ENCODE measurements around the gene GPATCH4. TPM values are rescaled to one million over a fixed set of nuclear protein-coding genes. Genes with fewer than 3 reads are reported as not detected.

Gene GPATCH4
- total RNA-seq, 1 donor from 2014 or later, result 30.7 TPM

DNA sequence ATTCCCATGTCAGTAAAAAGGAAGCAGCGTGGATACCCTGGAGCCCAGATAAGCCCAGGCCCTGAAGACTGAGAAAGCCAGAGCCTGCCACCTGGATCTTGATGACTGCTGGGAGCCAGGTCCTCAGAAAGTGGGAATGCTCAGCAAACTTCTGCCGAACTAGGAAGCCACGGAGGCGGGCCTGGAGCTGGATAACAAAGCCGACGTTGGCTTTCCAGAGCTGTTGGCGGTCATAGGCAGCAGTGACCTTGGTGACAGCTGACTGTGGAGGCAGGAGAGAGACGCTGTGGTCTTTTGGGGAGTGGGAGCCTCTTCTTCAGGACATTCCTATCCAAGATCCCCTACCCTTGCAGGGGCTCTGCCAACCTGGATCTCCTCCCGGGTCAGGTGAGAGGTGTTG lies 53.3 kb downstream of the GPATCH4 start:
- Mint-ChIP-seq H3K9me3 (no peaks in the 10 kb centered on the region), H3K4me3 (no peak overlapping the region), H3K27me3 (no peaks in the 10 kb centered on the region), H3K4me1 (ENCODE audit: unreplicated experiment) (peaks cover 12% of the 10 kb centered on the region), H3K27ac (no peak overlapping the region), H3K36me3 (peaks cover 9% of the 10 kb centered on the region)
- no peak for TF ChIP-seq CTCF (conservative IDR thresholded peaks at IDR 0.05)
- no peak for DNase-seq (ENCODE audit: extremely low spot score, unreplicated experiment)

GRCh38 chr1:156547434-156547833 lies 53.8 kb downstream of the GPATCH4 start:
- Mint-ChIP-seq H3K9me3 (no peaks in the 10 kb centered on the region), H3K36me3 (peaks cover 11% of the 10 kb centered on the region), H3K27ac (no peak overlapping the region), H3K4me1 (ENCODE audit: unreplicated experiment) (peaks cover 13% of the 10 kb centered on the region), H3K27me3 (no peaks in the 10 kb centered on the region), H3K4me3 (no peak overlapping the region)
- DNase-seq (ENCODE audit: extremely low spot score, unreplicated experiment), result no peak
- TF ChIP-seq CTCF (conservative IDR thresholded peaks at IDR 0.05), result no peak

GRCh38 chr1:156546267-156546666 lies 55.0 kb downstream of the GPATCH4 start:
- Mint-ChIP-seq H3K27me3 (no peaks in the 10 kb centered on the region), H3K4me3 (no peak overlapping the region), H3K27ac (no peak overlapping the region), H3K36me3 (peaks cover 8% of the 10 kb centered on the region), H3K4me1 (ENCODE audit: unreplicated experiment) (peaks cover 13% of the 10 kb centered on the region), H3K9me3 (no peaks in the 10 kb centered on the region)
- TF ChIP-seq CTCF (conservative IDR thresholded peaks at IDR 0.05), result no peak
- DNase-seq (ENCODE audit: extremely low spot score, unreplicated experiment), result no peak

DNA sequence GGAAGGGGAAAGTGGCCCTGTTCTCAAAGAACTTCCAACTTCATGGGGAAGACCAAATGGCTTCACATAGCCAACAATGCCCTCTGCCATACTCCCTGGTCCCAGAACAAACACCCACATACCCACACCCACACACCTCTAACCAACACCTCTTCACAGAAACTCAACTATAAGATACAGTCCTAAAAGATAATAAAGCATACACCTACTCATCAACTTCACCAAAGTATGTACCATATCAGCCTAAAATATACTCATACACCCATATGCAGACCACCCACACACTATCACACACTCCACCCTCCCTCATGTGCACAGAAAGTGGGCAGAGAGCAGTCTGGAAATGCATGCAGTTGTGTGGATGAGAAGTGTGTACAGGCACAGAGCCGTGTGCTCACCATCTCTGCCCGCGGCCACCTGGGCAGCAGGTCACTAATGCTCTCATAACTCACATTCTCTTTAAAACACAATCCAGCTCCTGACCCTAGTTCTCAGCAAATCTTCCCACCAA lies 56.6 kb downstream of the GPATCH4 start:
- H3K27ac Mint-ChIP-seq, result no peak overlapping the region

More for the DNA sequence above, 56.6 kb downstream of the GPATCH4 start:
- H3K9me3 Mint-ChIP-seq, result no peaks in the 10 kb centered on the region
- DNase-seq (ENCODE audit: extremely low spot score, unreplicated experiment), result no peak
- no peak overlapping the region for H3K4me3 Mint-ChIP-seq
- no peak for TF ChIP-seq CTCF (conservative IDR thresholded peaks at IDR 0.05)
- H3K36me3 Mint-ChIP-seq, result peaks cover 4% of the 10 kb centered on the region
- no peaks in the 10 kb centered on the region for H3K27me3 Mint-ChIP-seq
- H3K4me1 Mint-ChIP-seq (ENCODE audit: unreplicated experiment), result peaks cover 13% of the 10 kb centered on the region

Other genes starting within 250 kb of the GPATCH4 start
- gene RHBG, start 232.3 kb downstream of the GPATCH4 start, total RNA-seq (ENCODE audit: low replicate concordance), result 0.17 and 0.88 TPM in 2 replicates
- 20.7 and 26.1 TPM in 2 replicates for gene MEF2D, start 100.7 kb downstream of the GPATCH4 start, total RNA-seq (ENCODE audit: low replicate concordance)
- 17.6 and 35.3 TPM in 2 replicates for gene IQGAP3, start 28.9 kb downstream of the GPATCH4 start, total RNA-seq (ENCODE audit: low replicate concordance)
- gene TTC24, start 21.8 kb downstream of the GPATCH4 start, total RNA-seq (ENCODE audit: low replicate concordance), result not detected in 2 replicates
- gene NAXE, start 9.7 kb downstream of the GPATCH4 start, total RNA-seq (ENCODE audit: low replicate concordance), result 86.3 and 98.4 TPM in 2 replicates
- gene HAPLN2, start 17.9 kb upstream of the GPATCH4 start, total RNA-seq (ENCODE audit: low replicate concordance), result not detected in 2 replicates
- gene BCAN, start 40.6 kb upstream of the GPATCH4 start, total RNA-seq (ENCODE audit: low replicate concordance), result 12.6 TPM in 1 of 2 replicates, not detected in the other
- 8.1 and 125 TPM in 2 replicates for gene NES, start 75.9 kb upstream of the GPATCH4 start, total RNA-seq (ENCODE audit: low replicate concordance)
- 83.7 and 370 TPM in 2 replicates for gene CRABP2, start 104.1 kb upstream of the GPATCH4 start, total RNA-seq (ENCODE audit: low replicate concordance)
- gene METTL25B, start 127.0 kb upstream of the GPATCH4 start, total RNA-seq (ENCODE audit: low replicate concordance), result 35.2 and 39.7 TPM in 2 replicates
- gene ISG20L2, start 127.3 kb upstream of the GPATCH4 start, total RNA-seq (ENCODE audit: low replicate concordance), result 35.3 and 42.0 TPM in 2 replicates
- gene MRPL24, start 139.6 kb upstream of the GPATCH4 start, total RNA-seq (ENCODE audit: low replicate concordance), result 47.4 and 58.6 TPM in 2 replicates
- gene HDGF, start 150.2 kb upstream of the GPATCH4 start, total RNA-seq (ENCODE audit: low replicate concordance), result 249 and 270 TPM in 2 replicates
- gene PRCC, start 166.1 kb upstream of the GPATCH4 start, total RNA-seq (ENCODE audit: low replicate concordance), result 79.1 and 81.8 TPM in 2 replicates
- gene SH2D2A, start 215.4 kb upstream of the GPATCH4 start, total RNA-seq (ENCODE audit: low replicate concordance), result 0.48 and 2.2 TPM in 2 replicates